ENCODE data around the gene MGAM2. TPM values are rescaled to one million over a fixed set of nuclear protein-coding genes. Genes with fewer than 3 reads are reported as not detected.

The MGAM2 gene
- total RNA-seq, 4 donors from 2014 or later, result 8.4 to 84.5 (median 46.8) TPM

GRCh38 chr7:142176901-142177300 is 65.4 kb downstream of the MGAM2 start:
- TF ChIP-seq CTCF (IDR thresholded peaks at IDR 0.05), result no peak
- 67 to 88% methylated on average over 1 of the region's 1 CpG for WGBS, 2 donors (ENCODE audit: low coverage in 1 of 2)
- H3K27me3 ChIP-seq, result no peaks in the 10 kb centered on the region
- intact Hi-C loops (cut with DNase I; ENCODE audit: low total_unique reads), result no loop called here
- H3K4me1 ChIP-seq, result no peaks in the 10 kb centered on the region
- in situ Hi-C loops (cut with MboI; ENCODE audit: low pct_ligation_motif_present in 1 of 4, low pct_unique_long_range_greater_than_20kb in 1 of 4, low sequenced_read_pairs in 3 of 4), result loop anchor here in 1 of 4 donors (25.0 kb wide), 1 partner anchor 215 kb away; the partner anchor contains the start of gene TAS2R38
- DNase-seq, result no peak
- H3K27ac ChIP-seq, result no peak overlapping the region
- no peak overlapping the region for H3K4me3 ChIP-seq
- H3K9me3 ChIP-seq, result no peaks in the 10 kb centered on the region
- no peaks in the 10 kb centered on the region for H3K36me3 ChIP-seq

GRCh38 chr7:142177869-142178268 is 66.4 kb downstream of the MGAM2 start:
- TF ChIP-seq POLR2A (IDR thresholded peaks at IDR 0.05), result no peak
- no peak for TF ChIP-seq CTCF (IDR thresholded peaks at IDR 0.05)
- TF ChIP-seq EP300 (IDR thresholded peaks at IDR 0.05; ENCODE audit: low read depth), result no peak
- TF ChIP-seq POLR2AphosphoS5 (IDR thresholded peaks at IDR 0.05), result no peak
- intact Hi-C loops (cut with DNase I; ENCODE audit: low total_unique reads) (no loop called here), in situ Hi-C loops (cut with MboI; ENCODE audit: low pct_ligation_motif_present in 1 of 4, low pct_unique_long_range_greater_than_20kb in 1 of 4, low sequenced_read_pairs in 3 of 4) (loop anchor here in 1 of 4 donors (25.0 kb wide), 1 partner anchor 216 kb away; the partner anchor contains the start of gene TAS2R38)
- Histone ChIP-seq H3K4me3 (no peak overlapping the region), H3K4me1 (no peaks in the 10 kb centered on the region), H3K27me3 (no peaks in the 10 kb centered on the region), H3K36me3 (no peaks in the 10 kb centered on the region), H3K27ac (no peak overlapping the region), H3K9me3 (no peaks in the 10 kb centered on the region)
- no peak for DNase-seq

GRCh38 chr7:142180426-142180825 is 68.9 kb downstream of the MGAM2 start:
- in situ Hi-C loops (cut with MboI; ENCODE audit: low pct_ligation_motif_present in 1 of 4, low pct_unique_long_range_greater_than_20kb in 1 of 4, low sequenced_read_pairs in 3 of 4) (loop anchor here in 3 of 4 donors (10.0 to 25.0 kb wide), 2 partner anchors 206 to 218 kb away; partner anchors contain the start of gene TAS2R38 (in 3 of the 3)), intact Hi-C loops (cut with DNase I; ENCODE audit: low total_unique reads) (no loop called here)
- WGBS, 2 donors (ENCODE audit: low coverage in 1 of 2), result 88 to 100% methylated on average over 1 of the region's 1 CpG
- H3K27ac ChIP-seq, result no peak overlapping the region
- TF ChIP-seq CTCF (IDR thresholded peaks at IDR 0.05) (no peak), EP300 (IDR thresholded peaks at IDR 0.05; ENCODE audit: low read depth) (no peak), POLR2A (IDR thresholded peaks at IDR 0.05) (no peak), POLR2AphosphoS5 (IDR thresholded peaks at IDR 0.05) (no peak)
- no peak for DNase-seq
- H3K9me3 ChIP-seq, result no peaks in the 10 kb centered on the region
- no peaks in the 10 kb centered on the region for H3K27me3 ChIP-seq
- no peaks in the 10 kb centered on the region for H3K36me3 ChIP-seq
- H3K4me3 ChIP-seq, result no peak overlapping the region
- no peaks in the 10 kb centered on the region for H3K4me1 ChIP-seq

GRCh38 chr7:142181211-142181610 is 69.7 kb downstream of the MGAM2 start:
- WGBS, 2 donors (ENCODE audit: low coverage in 1 of 2), result 82 to 100% methylated on average over 1 to 2 of the region's 2 CpGs

More at GRCh38 chr7:142181211-142181610, 69.7 kb downstream of the MGAM2 start:
- Histone ChIP-seq H3K9me3 (no peaks in the 10 kb centered on the region), H3K4me1 (no peaks in the 10 kb centered on the region), H3K4me3 (no peak overlapping the region), H3K36me3 (no peaks in the 10 kb centered on the region), H3K27ac (no peak overlapping the region), H3K27me3 (no peaks in the 10 kb centered on the region)
- DNase-seq, result no peak
- TF ChIP-seq POLR2A (IDR thresholded peaks at IDR 0.05) (no peak), CTCF (IDR thresholded peaks at IDR 0.05) (no peak), POLR2AphosphoS5 (IDR thresholded peaks at IDR 0.05) (no peak), EP300 (IDR thresholded peaks at IDR 0.05; ENCODE audit: low read depth) (no peak)
- intact Hi-C loops (cut with DNase I; ENCODE audit: low total_unique reads) (no loop called here), in situ Hi-C loops (cut with MboI; ENCODE audit: low pct_ligation_motif_present in 1 of 4, low pct_unique_long_range_greater_than_20kb in 1 of 4, low sequenced_read_pairs in 3 of 4) (loop anchor here in 3 of 4 donors (10.0 to 25.0 kb wide), 2 partner anchors 206 to 219 kb away; partner anchors contain the start of gene TAS2R38 (in 3 of the 3))

Measured in transverse colon (tissue), 4 donors.